H1 (cell line): ENCODE results near the gene SSNA1.

Experiments used
- BRCA1 ChIP-seq: IDR thresholded peaks from 2 replicates; pipeline ENCODE4 v1.6.1; 2012; ENCODE audit warnings: low read depth, low read length, improper control_type of control experiment
- EP300 ChIP-seq, 2 experiments: IDR thresholded peaks; 1 replicate in 1 of 2; 2 replicates in 1 of 2; pipeline ENCODE4 v1.6.1; 2011 to 2012; ENCODE audit warnings: low read depth in 2 of 2, low read length in 2 of 2, mild to moderate bottlenecking in 2 of 2, borderline replicate concordance in 1 of 2, inconsistent platforms in 1 of 2, moderate library complexity in 1 of 2
- EZH2 ChIP-seq: fragments of 200-600 bp; sonication (generic); IDR thresholded peaks from 2 replicates; pipeline ENCODE4 v1.7.1; 2012; ENCODE audit warnings: low read depth, mild to moderate bottlenecking, moderate library complexity, low read length, inconsistent platforms; ENCODE audit not compliant: severe bottlenecking
- GABPA ChIP-seq: IDR thresholded peaks from 2 replicates; pipeline ENCODE4 v1.6.1; 2011; ENCODE audit warnings: mild to moderate bottlenecking, low read length, moderate library complexity, borderline replicate concordance; ENCODE audit not compliant: insufficient read depth
- POLR2A ChIP-seq, 2 experiments: IDR thresholded peaks; 1 replicate in 1 of 2; 2 replicates in 1 of 2; pipeline ENCODE4 v1.6.1; 2011; ENCODE audit warnings: low read depth in 2 of 2, low read length in 2 of 2, mild to moderate bottlenecking in 2 of 2; ENCODE audit errors: control extremely low read depth in 1 of 2
- YY1 ChIP-seq: IDR thresholded peaks from 2 replicates; pipeline ENCODE4 v1.6.1; 2011; ENCODE audit warnings: low read depth, mild to moderate bottlenecking, low read length
- TF ChIP-seq, protein P1 (sequence below), 3 experiments: IDR thresholded peaks; 1 replicate in 2 of 3; 2 replicates in 1 of 3; pipeline versions ENCODE4 v1.5.1 to v1.6.1; 2011; ENCODE audit warnings: low read length in 3 of 3, mild to moderate bottlenecking in 3 of 3, inconsistent platforms in 2 of 3, low read depth in 1 of 3, moderate library complexity in 1 of 3; ENCODE audit not compliant: insufficient read depth in 1 of 3; ENCODE audit errors: control extremely low read depth in 1 of 3

DNA sequence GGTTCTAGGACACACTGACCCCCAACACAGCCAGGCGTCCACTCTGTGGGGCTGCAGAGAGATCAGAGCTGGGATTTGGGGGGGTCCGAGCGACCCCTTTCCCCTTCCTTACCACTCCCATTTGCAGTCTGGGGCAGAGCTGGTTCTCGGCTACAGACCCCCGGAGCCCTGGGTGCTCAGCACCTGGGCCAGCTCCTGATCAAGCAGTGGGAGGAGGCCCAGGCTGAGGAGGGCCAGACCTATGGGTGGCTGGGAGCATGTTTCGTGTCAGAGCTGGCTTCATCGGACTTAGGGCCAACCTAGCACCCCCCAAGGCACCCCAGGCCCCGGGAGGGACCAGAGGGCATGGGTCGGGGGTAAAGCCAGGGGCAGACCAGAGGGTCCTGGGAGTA is 42.0 kb upstream of the SSNA1 start:
- TF ChIP-seq GABPA: no peak
- TF ChIP-seq EZH2: no peak
- no peak for TF ChIP-seq POLR2A (IDR thresholded peaks at IDR 0.05; ENCODE audit: control extremely low read depth in 1 of 2, low read depth in 2 of 2, low read length in 2 of 2)
- TF ChIP-seq EP300 (IDR thresholded peaks at IDR 0.05; ENCODE audit: borderline replicate concordance in 1 of 2, low read depth in 2 of 2, low read length in 2 of 2): no peak
- TF ChIP-seq, protein P1, sequence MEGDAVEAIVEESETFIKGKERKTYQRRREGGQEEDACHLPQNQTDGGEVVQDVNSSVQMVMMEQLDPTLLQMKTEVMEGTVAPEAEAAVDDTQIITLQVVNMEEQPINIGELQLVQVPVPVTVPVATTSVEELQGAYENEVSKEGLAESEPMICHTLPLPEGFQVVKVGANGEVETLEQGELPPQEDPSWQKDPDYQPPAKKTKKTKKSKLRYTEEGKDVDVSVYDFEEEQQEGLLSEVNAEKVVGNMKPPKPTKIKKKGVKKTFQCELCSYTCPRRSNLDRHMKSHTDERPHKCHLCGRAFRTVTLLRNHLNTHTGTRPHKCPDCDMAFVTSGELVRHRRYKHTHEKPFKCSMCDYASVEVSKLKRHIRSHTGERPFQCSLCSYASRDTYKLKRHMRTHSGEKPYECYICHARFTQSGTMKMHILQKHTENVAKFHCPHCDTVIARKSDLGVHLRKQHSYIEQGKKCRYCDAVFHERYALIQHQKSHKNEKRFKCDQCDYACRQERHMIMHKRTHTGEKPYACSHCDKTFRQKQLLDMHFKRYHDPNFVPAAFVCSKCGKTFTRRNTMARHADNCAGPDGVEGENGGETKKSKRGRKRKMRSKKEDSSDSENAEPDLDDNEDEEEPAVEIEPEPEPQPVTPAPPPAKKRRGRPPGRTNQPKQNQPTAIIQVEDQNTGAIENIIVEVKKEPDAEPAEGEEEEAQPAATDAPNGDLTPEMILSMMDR (IDR thresholded peaks at IDR 0.05; ENCODE audit: control extremely low read depth in 1 of 3, insufficient read depth in 1 of 3, low read depth in 1 of 3, low read length in 3 of 3): no peak
- no peak for TF ChIP-seq YY1
- no peak for TF ChIP-seq BRCA1
